IPS DF 4.7 (cell line): ENCODE results near the gene MCU.
"Not testable (repeated sequence)": the region's sequence is repeated elsewhere in the genome, so short reads cannot be mapped to it uniquely, and the experiment has no call there.

Source experiments
- DNase-seq: peaks from one replicate; pipeline ENCODE4 v3.0.0-alpha.2; 2013; ENCODE audit warnings: low spot score; ENCODE audit errors: extremely low read depth

Gene MCU

GRCh38 chr10:72895236-72895850 is 203.4 kb downstream of the MCU start:
- DNase-seq, result no peak

GRCh38 chr10:72898616-72899015 is 206.7 kb downstream of the MCU start:
- DNase-seq, result no peak

- no peak for DNase-seq
These were observed 207.6 kb downstream of the MCU start for GRCh38 chr10:72899545-72899944.

DNA sequence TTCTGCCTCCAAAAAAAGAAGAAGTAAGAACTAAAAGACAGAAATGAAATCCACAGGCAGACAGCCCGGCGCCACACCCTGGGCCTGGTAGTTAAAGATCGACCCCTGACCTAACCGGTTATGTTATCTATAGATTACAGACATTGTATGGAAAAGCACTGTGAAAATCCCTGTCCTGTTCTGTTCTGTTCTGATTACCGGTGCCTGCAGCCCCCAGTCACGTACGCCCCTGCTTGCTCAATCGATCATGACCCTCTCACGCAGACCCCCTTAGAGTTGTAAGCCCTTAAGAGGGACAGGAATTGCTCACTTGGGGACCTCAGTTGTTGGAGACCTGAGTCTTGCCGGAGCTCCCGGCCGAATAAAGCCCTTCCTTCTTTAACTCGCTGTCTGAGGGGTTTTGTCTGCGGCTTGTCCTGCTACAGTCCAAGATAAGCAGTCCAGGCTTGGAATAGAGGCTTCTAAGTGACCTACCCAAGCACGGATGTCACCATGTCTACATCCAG is 212.1 kb downstream of the MCU start:
- not testable (repeated sequence) for DNase-seq

DNA sequence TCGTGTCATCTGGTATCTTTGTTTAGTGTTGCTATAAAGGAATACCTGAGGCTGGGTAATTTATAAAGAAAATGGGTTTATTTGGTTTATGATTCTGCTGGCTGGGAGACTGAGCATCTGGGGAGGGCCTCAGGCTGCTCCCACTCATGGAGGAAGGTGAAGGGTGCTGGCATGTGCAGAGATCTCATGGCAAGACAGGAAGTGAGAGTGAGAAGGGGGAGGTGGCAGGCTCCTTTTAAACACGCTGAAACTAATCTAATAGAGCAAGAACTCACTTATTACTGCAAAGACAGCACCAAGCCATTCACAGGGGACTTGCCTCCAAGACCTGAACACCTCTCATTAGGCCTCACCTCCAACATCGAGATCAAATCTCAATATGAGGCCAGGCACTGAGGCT is 212.9 kb downstream of the MCU start:
- DNase-seq, result no peak

- no peak for DNase-seq
These were observed 214.5 kb downstream of the MCU start for GRCh38 chr10:72906446-72906845.

GRCh38 chr10:72910705-72911104 is 218.8 kb downstream of the MCU start:
- DNase-seq, result no peak

DNA sequence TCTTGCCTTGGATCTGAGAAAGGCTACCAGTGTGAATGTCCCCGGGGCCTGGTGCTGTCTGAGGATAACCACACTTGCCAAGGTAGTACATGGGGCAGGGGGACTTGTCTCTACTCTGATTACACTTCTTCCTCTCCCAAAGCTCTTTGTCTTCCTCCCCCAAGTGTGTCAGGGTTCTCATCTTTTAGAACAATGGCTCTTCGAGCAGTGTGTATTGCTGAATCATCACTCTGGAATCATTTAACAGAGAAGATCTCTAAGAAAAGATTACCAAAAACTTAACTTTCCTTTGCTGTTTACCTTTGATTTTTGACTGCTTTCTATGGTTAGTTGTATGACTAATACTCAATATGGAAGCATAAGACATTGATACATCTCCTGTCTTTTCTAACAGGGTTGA is 219.8 kb downstream of the MCU start:
- DNase-seq, result no peak

DNA sequence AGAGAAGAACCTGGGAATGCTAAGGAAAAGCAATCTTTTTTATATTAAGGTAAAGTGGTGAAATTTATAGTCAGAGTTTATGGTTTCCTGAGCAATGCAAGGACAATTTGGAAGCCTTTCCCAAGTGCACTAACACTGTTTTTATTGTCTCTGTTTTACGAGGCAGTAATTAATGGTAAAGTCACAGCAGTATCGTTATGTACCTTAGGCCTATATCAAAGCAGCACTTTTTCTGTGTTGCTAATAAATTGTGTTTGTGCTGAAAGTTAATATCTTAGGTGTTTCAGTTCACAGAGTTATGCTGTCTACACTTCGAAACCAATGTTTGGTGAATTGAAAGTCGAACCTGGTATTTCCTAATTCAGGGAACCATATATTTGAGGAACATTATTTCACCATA is 220.8 kb downstream of the MCU start:
- DNase-seq, result no peak

DNA sequence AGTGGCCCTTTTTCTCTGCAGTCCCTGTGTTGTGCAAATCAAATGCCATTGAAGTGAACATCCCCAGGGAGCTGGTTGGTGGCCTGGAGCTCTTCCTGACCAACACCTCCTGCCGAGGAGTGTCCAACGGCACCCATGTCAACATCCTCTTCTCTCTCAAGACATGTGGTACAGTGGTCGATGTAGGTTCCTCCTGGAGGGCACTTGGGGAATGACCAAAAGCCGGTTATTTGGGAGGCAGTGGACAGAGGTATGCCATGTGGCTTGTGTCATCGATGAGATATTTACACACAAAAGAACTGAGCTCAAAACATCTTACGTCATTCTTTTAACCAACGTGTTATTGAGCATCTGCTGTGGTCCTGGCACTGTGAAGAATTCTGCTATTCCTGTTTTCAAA is 221.3 kb downstream of the MCU start:
- no peak for DNase-seq

- DNase-seq, result not testable (repeated sequence)
These were observed 225.3 kb downstream of the MCU start for GRCh38 chr10:72917201-72917600.

- not testable (repeated sequence) for DNase-seq
These were observed 225.9 kb downstream of the MCU start for GRCh38 chr10:72917803-72918332.

DNA sequence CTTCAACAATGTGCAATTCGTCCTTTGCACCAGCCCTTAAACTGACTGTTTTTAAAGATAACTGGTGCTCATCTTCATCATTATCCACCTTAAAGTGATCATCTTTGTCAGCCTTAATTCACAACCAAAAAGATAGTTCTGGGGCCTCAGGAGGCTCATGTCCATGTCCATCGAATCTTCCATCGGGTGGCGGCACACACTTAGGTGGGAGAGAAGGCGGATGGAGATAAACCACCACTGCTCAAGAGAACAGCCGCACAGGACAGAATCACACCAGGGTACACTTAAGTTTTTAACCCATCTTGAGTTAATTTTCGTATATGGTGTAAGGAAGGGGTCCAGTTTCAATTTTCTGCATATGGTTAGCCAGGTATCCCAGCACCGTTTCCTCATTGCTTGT is 226.4 kb downstream of the MCU start:
- no peak for DNase-seq

DNA sequence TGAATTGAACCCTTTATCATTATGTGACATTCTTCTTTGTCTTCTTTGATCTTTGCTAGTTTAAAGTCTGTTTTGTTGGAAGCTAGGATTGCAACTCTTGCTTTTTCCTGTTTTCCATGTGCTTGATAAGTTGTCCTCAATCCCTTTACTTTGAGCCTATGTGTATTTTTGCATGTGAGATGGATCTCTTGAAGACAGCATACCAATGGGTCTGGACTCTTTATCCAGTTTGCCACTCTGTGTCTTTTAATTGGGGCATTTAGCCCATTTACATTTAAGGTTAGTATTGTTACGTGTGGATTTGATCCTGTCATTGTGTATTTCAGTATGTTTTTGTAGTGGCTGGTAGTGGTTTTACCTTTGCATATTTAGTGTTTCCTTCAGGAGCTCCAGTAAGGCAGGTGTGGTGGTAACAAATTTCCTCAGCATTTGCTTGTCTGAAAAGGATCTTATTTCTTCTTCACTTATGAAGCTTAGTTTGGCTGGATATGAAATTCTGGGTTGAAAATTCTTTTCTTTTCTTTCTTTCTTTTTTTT is 229.3 kb downstream of the MCU start:
- DNase-seq, result not testable (repeated sequence)

GRCh38 chr10:72924351-72924750 is 232.4 kb downstream of the MCU start:
- no peak for DNase-seq

GRCh38 chr10:72925951-72926465 is 234.1 kb downstream of the MCU start:
- no peak for DNase-seq

DNA sequence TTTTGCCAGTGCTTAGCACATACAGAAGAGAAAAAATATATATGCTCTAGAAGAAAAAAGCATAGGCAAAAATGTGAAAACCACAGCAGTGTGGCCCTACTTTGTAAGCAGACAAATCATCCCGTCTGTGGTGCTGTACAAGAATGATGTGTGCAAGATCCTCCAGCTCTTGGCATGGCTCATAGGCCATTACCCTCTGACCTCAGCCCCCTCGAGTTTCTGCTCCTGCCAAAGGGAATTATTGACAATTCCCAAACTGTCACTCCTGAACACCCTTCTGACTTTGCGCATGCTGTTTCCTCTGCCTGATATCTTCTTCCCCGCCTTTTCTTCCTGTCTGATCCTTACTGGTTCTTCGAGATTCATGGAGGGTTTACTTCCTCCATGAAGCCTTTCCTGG is 235.5 kb downstream of the MCU start:
- no peak for DNase-seq

GRCh38 chr10:72928798-72929197 is 236.9 kb downstream of the MCU start:
- no peak for DNase-seq

- no peak for DNase-seq
These were observed 238.3 kb downstream of the MCU start for GRCh38 chr10:72930276-72930675.

DNA sequence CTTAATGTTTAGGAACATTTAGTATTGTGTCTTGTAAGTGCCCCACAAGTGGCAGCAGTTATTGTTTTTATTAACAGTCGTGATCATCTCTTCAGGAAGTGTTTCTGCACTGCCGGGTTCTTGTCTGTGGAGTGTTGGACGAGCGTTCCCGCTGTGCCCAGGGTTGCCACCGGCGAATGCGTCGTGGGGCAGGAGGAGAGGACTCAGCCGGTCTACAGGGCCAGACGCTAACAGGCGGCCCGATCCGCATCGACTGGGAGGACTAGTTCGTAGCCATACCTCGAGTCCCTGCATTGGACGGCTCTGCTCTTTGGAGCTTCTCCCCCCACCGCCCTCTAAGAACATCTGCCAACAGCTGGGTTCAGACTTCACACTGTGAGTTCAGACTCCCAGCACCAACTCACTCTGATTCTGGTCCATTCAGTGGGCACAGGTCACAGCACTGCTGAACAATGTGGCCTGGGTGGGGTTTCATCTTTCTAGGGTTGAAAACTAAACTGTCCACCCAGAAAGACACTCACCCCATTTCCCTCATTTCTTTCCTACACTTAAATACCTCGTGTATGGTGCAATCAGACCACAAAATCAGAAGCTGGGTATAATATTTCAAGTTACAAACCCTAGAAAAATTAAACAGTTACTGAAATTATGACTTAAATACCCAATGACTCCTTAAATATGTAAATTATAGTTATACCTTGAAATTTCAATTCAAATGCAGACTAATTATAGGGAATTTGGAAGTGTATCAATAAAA is 240.5 kb downstream of the MCU start:
- no peak for DNase-seq

DNA sequence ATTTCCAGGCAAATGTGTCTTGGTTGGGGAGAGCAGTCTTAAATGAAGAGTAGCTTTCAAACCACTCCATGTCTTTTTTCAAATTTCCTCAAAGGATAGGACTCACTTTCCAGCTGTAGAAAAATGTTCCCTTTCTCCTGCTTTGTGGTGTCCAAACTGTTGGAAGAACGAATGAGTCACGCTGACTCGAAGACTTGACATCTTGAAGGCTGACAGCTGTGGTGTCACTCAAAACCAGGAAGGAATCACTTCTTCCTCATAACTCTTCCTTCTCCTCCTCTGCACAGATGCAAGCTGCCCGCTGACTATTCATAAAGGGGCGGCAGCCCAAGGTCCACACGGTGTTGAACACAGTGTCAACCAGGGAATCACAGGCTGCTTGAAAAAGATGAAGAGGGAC is 243.4 kb downstream of the MCU start:
- DNase-seq, result no peak
